H1 (cell line): Measurements from ENCODE around the gene ALDH4A1. TPM values are rescaled to one million over a fixed set of nuclear protein-coding genes. Genes with fewer than 3 reads are reported as not detected.

Experiments used
- CTCF ChIA-PET: fragments of 300-600 bp; sonication (Branson Sonifier 250); formaldehyde crosslinking; loops from one replicate; lab custom pipeline; 2021; ENCODE audit not compliant: partially characterized antibody; lab: Charles Lee
- POLR2A ChIA-PET: fragments of 300-600 bp; sonication (Branson Sonifier 250); formaldehyde crosslinking; loops from one replicate; lab custom pipeline; 2021; ENCODE audit warnings: inconsistent platforms; ENCODE audit not compliant: partially characterized antibody; lab: Charles Lee
- DNase-seq, 2 experiments: peaks; one replicate each; pipeline versions ENCODE4 v3.0.0 to v3.0.0-alpha.2; 2010 to 2022; ENCODE audit warnings: low spot score in 2 of 2, low read depth in 1 of 2, mixed read lengths in 1 of 2
- FAIRE-seq: peaks from 2 replicates; lab custom pipeline; 2011; peaks lifted over from hg19 to GRCh38; lab: Jason Lieb, UNC
- H2AFZ ChIP-seq: 2 replicates; pipeline ENCODE4 v1.8.1; 2012; ENCODE audit warnings: low read length, inconsistent platforms
- H2AK5ac ChIP-seq: 2 replicates; pipeline ENCODE4 v1.6.1; 2013; ENCODE audit warnings: low read depth, low read length
- H2BK120ac ChIP-seq: replicated peaks from 2 replicates; pipeline ENCODE3; 2013; ENCODE audit warnings: low read depth, low read length, inconsistent platforms
- H2BK12ac ChIP-seq: 2 replicates; pipeline ENCODE4 v1.6.1; 2013; ENCODE audit warnings: low read depth, low read length
- H2BK15ac ChIP-seq: 2 replicates; pipeline ENCODE4 v1.6.1; 2013; ENCODE audit warnings: low read length
- H2BK20ac ChIP-seq: 2 replicates; pipeline ENCODE4 v1.6.1; 2013; ENCODE audit warnings: low read length
- H2BK5ac ChIP-seq: 2 replicates; pipeline ENCODE4 v1.6.1; 2013; ENCODE audit warnings: low read depth, low read length
- H3K14ac ChIP-seq: 2 replicates; pipeline ENCODE4 v1.6.1; 2013; ENCODE audit warnings: inconsistent platforms; ENCODE audit not compliant: insufficient read length
- H3K18ac ChIP-seq: 2 replicates; pipeline ENCODE4 v1.6.1; 2013; ENCODE audit warnings: low read length; ENCODE audit errors: extremely low read depth
- H3K23ac ChIP-seq: 2 replicates; pipeline ENCODE4 v1.6.1; 2013; ENCODE audit warnings: inconsistent platforms; ENCODE audit not compliant: insufficient read length
- H3K23me2 ChIP-seq: 2 replicates; pipeline ENCODE4 v1.6.1; 2013; ENCODE audit warnings: low read depth, low read length
- H3K27ac ChIP-seq: 2 replicates; pipeline ENCODE4 v1.6.1; 2011; ENCODE audit warnings: low read depth, low read length, inconsistent platforms
- H3K27me3 ChIP-seq, 4 experiments: replicated peaks in 1 of 4; 1 replicate in 1 of 4; 2 replicates in 3 of 4; pipeline versions ENCODE4 v1.6.1 to v1.8.1; 2011 to 2013; ENCODE audit warnings: low read length in 3 of 4, mild to moderate bottlenecking in 3 of 4, inconsistent platforms in 2 of 4, mixed read lengths in 2 of 4, moderate library complexity in 1 of 4; ENCODE audit not compliant: control insufficient read depth in 3 of 4, insufficient read depth in 3 of 4; ENCODE audit errors: extremely low read depth in 1 of 4
- H3K36me3 ChIP-seq, 4 experiments: 2 replicates each; pipeline versions ENCODE4 v1.6.1 to v1.8.1; 2011 to 2013; ENCODE audit warnings: mild to moderate bottlenecking in 4 of 4, low read length in 3 of 4, moderate library complexity in 2 of 4, control low read depth in 1 of 4, inconsistent platforms in 1 of 4; ENCODE audit not compliant: insufficient read depth in 4 of 4, control insufficient read depth in 2 of 4
- H3K4ac ChIP-seq: replicated peaks from 2 replicates; pipeline ENCODE3; 2013; ENCODE audit warnings: low read length, low read depth, mixed read lengths, inconsistent platforms; ENCODE audit not compliant: insufficient read length
- H3K4me1 ChIP-seq, 4 experiments: replicated peaks in 1 of 4; 1 replicate in 1 of 4; 2 replicates in 3 of 4; pipeline versions ENCODE4 v1.6.1 to v1.8.1; 2011 to 2013; ENCODE audit warnings: low read length in 3 of 4, inconsistent platforms in 2 of 4, mixed read lengths in 1 of 4; ENCODE audit not compliant: insufficient read depth in 4 of 4, control insufficient read depth in 3 of 4
- H3K4me2 ChIP-seq, 2 experiments: 2 replicates each; pipeline versions ENCODE4 v1.6.1 to v1.8.1; 2011 to 2013; ENCODE audit warnings: low read depth in 2 of 2, low read length in 2 of 2, control low read depth in 1 of 2, inconsistent platforms in 1 of 2, mild to moderate bottlenecking in 1 of 2; ENCODE audit not compliant: insufficient read depth in 1 of 2
- H3K4me3 ChIP-seq, 4 experiments: fragments of 200-600, 300-600 bp in 1 of 4; sonication (generic), shearing (Covaris generic), sonication (Bioruptor Twin) in 1 of 4; 2 replicates each; pipeline versions ENCODE4 v1.5.1 to v1.8.1; 2011 to 2016; ENCODE audit warnings: low read length in 4 of 4, low read depth in 3 of 4, control low read depth in 2 of 4, inconsistent platforms in 2 of 4, mild to moderate bottlenecking in 2 of 4, mixed read lengths in 1 of 4, moderate library complexity in 1 of 4; ENCODE audit not compliant: insufficient read depth in 2 of 4; ENCODE audit errors: extremely low read depth in 1 of 4
- H3K56ac ChIP-seq: replicated peaks from 2 replicates; pipeline ENCODE3; 2013; ENCODE audit warnings: low read depth, mild to moderate bottlenecking, mixed read lengths, low read length, inconsistent platforms; ENCODE audit not compliant: insufficient read length
- H3K79me1 ChIP-seq: 2 replicates; pipeline ENCODE4 v1.6.1; 2013; ENCODE audit warnings: low read depth, low read length, control low read depth
- H3K79me2 ChIP-seq, 2 experiments: 2 replicates each; pipeline versions ENCODE4 v1.6.1 to v1.8.1; 2012 to 2013; ENCODE audit warnings: low read length in 2 of 2, mild to moderate bottlenecking in 2 of 2, inconsistent platforms in 1 of 2; ENCODE audit not compliant: insufficient read depth in 2 of 2, control insufficient read depth in 1 of 2
- H3K9ac ChIP-seq, 4 experiments: replicated peaks in 1 of 4; 1 replicate in 1 of 4; 2 replicates in 3 of 4; pipeline versions ENCODE4 v1.6.1 to v1.8.1; 2011 to 2013; ENCODE audit warnings: low read depth in 3 of 4, low read length in 3 of 4, control low read depth in 2 of 4, mild to moderate bottlenecking in 2 of 4, moderate library complexity in 2 of 4, inconsistent platforms in 1 of 4; ENCODE audit errors: extremely low read depth in 1 of 4
- H3K9me3 ChIP-seq, 2 experiments: 2 replicates each; pipeline versions ENCODE4 v1.6.1 to v1.8.1; 2012 to 2013; ENCODE audit warnings: mild to moderate bottlenecking in 2 of 2, moderate library complexity in 2 of 2, control low read depth in 1 of 2, inconsistent platforms in 1 of 2, low read depth in 1 of 2, low read length in 1 of 2, mixed read lengths in 1 of 2; ENCODE audit not compliant: insufficient read depth in 2 of 2
- H4K20me1 ChIP-seq, 2 experiments: replicated peaks in 1 of 2; 2 replicates each; pipeline versions ENCODE3 to v1.8.1; 2011 to 2013; ENCODE audit warnings: inconsistent platforms in 2 of 2, low read length in 2 of 2, mild to moderate bottlenecking in 1 of 2; ENCODE audit not compliant: insufficient read depth in 2 of 2, control insufficient read depth in 1 of 2
- H4K5ac ChIP-seq: 2 replicates; pipeline ENCODE4 v1.6.1; 2013; ENCODE audit warnings: low read length, low read depth, mixed read lengths, inconsistent platforms; ENCODE audit not compliant: insufficient read length
- H4K8ac ChIP-seq: 2 replicates; pipeline ENCODE4 v1.8.0; 2013; ENCODE audit warnings: mild to moderate bottlenecking, moderate library complexity, low read length, inconsistent platforms; ENCODE audit not compliant: insufficient read depth; ENCODE audit errors: extremely low read depth
- H4K91ac ChIP-seq: replicated peaks from 2 replicates; pipeline ENCODE3; 2013; ENCODE audit warnings: low read length, mixed read lengths, inconsistent platforms; ENCODE audit not compliant: insufficient read length
- BACH1 ChIP-seq: IDR thresholded peaks from 2 replicates; pipeline ENCODE4 v1.6.1; 2012; ENCODE audit warnings: low read length, improper control_type of control experiment
- KDM1A ChIP-seq: fragments of 200-600, 300-600 bp; sonication (generic); IDR thresholded peaks from 2 replicates; pipeline ENCODE4 v1.7.1; 2016; ENCODE audit warnings: mild to moderate bottlenecking, low read length, borderline replicate concordance
- TBP ChIP-seq: IDR thresholded peaks from 2 replicates; pipeline ENCODE4 v1.6.1; 2011; ENCODE audit warnings: low read depth, low read length, improper control_type of control experiment
- WGBS, 2 experiments: shearing (Covaris generic) in 1 of 2; methylation state at CpG; one replicate each; pipeline versions ENCODE4 v1.1.6 to v1.1.7; 2013 to 2015; ENCODE audit warnings: low lambda C conversion rate in 2 of 2, mixed read lengths in 2 of 2, inconsistent platforms in 1 of 2, low coverage in 1 of 2, missing lambda C conversion rate in 1 of 2; ENCODE audit not compliant: insufficient replicate concordance in 2 of 2, insufficient coverage in 1 of 2, insufficient read length in 1 of 2; ENCODE audit errors: extremely low coverage in 1 of 2, missing lambda C conversion rate in 1 of 2; 5-methylcytosine and 5-hydroxymethylcytosine counted together
- polyA plus RNA-seq, 7 experiments: library from polyadenylated mRNA; depleted of rRNA in 3 of 7; stranded (reverse) in 5 of 7; unstranded in 2 of 7; fragments of >200 nt in 5 of 7; fragments of 200-250 nt in 2 of 7; gene quantifications; 1 replicate in 5 of 7; 2 replicates in 1 of 7; 4 replicates in 1 of 7; pipeline versions ENCODE4 v1.2.1 to v1.2.3, GENCODE V29; 2011 to 2013; ENCODE audit warnings: missing spikeins in 2 of 7, mixed read lengths in 2 of 7
- total RNA-seq: library from RNA; stranded (reverse); fragmentation: NEBNext Ultra II Directional; extraction: Animal tissue kit (Norgen Biotek cat#: 25700); gene quantifications from 2 replicates; pipeline ENCODE4 v1.2.1, GENCODE V29; 2021

Gene ALDH4A1
- total and polyA plus RNA-seq, 2 of the 8 experiments (the other 6 are each of a cell fraction or from before 2014, with no cell fraction given): 30.3 to 35.9 TPM

- WGBS, 2 experiments: 91% methylated on average over 11 of the region's 12 CpGs; no CpG with 5 or more reads in 1 of the 2 experiments
- FAIRE-seq (no peak), DNase-seq (no peak)
- Histone ChIP-seq H2BK120ac (no peak overlapping the region), H3K9me3 (no peaks in the 10 kb centered on the region), H4K5ac (no peak overlapping the region), H3K4ac (no peak overlapping the region), H4K20me1 (peaks cover 4 to 6% of the 10 kb centered on the region in 2 experiments), H3K56ac (no peak overlapping the region), H2BK20ac (no peak overlapping the region), H2BK12ac (no peak overlapping the region), H3K4me1 (peaks cover 0 to 6% (median 4%) of the 10 kb centered on the region in 4 experiments; a peak in 4 of 7 replicates), H3K27me3 (no peaks in the 10 kb centered on the region), H2BK5ac (no peak overlapping the region), H3K79me1 (no peaks in the 10 kb centered on the region), H3K4me3 (no peak overlapping the region), H3K4me2 (peak overlapping the region in 1 of 2 experiments; percentile 3; a peak in 1 of 4 replicates), H3K23ac (no peak overlapping the region), H3K18ac (no peak overlapping the region; the same call in 1 of the 2 replicates), H2AK5ac (no peak overlapping the region), H2AFZ (no peak overlapping the region), H4K8ac (no peak overlapping the region), H2BK15ac (no peak overlapping the region), H3K14ac (no peak overlapping the region), H4K91ac (no peak overlapping the region), H3K79me2 (no peaks in the 10 kb centered on the region), H3K23me2 (no peaks in the 10 kb centered on the region), H3K27ac (no peak overlapping the region), H3K9ac (no peak overlapping the region), H3K36me3 (peaks cover 0 to 11% (median 2%) of the 10 kb centered on the region in 4 experiments; a peak in 4 of 8 replicates)
- POLR2A ChIA-PET: interaction anchor here (1.0 kb wide), 1 partner anchor 23 kb away, joined by 3 read pairs; the partner anchor contains the start of gene ALDH4A1
- CTCF ChIA-PET: interaction anchor here (0.6 to 1.1 kb wide), 5 partner anchors 23 to 793 kb away, joined by 3 to 5 read pairs (median 4); partner anchors contain the start of gene ALDH4A1
- TF ChIP-seq KDM1A (peak; percentile 85; the same call in 1 of the 2 replicates), BACH1 (no peak), TBP (no peak)
These were observed 23.1 kb downstream of the ALDH4A1 start for GRCh38 chr1:18879215-18879790.
